Kasumi-1 (cell line): ENCODE measurements around the gene RBX1.
"Not testable (repeated sequence)": the region's sequence is repeated elsewhere in the genome, so short reads cannot be mapped to it uniquely, and the experiment has no call there.

Source experiments
- DNase-seq, 2 experiments: peaks; one replicate each; lab custom pipeline; 2025; lab: John Stamatoyannopoulos, UW

RBX1 gene

DNA sequence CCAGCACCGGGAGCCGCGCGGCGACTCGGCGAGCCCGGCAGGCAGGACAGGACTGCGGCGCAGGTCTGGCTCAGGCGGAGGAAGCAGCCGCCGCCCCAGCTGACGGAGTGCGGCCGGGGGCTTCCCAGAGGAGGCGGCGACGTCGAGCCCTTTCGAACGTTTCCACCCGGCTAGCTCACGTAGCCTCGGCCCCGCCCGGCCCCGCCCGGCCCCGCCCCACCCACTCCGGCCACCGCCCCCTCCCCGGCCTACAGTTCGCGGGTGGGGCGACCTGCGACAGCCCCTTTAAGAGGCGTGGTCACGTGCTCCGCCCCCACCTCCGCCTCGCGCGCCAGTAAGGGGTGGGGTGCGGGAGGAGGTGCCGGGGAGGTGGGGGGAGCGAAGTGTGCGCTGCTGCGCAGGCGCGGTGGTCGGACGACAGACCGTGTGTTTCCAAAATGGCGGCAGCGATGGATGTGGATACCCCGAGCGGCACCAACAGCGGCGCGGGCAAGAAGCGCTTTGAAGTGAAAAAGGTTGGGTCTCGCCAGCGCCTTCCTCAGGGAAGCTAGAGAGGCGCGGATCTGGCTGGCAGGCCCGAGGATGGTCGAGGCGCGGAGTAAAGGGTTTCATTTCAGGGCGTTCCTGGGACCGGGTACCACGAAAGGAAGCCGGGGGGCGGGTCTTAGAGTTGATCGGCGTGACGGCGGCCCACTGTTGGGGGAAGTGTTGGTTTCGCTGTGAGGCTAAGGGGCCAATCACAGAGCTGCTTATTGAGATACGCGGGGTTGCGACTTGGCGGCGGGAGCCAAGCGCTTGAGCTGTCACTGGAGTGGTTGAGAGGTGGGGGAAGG is at the start of gene RBX1:
RBX1 (plus strand) TSS at position 417 of the 833 bp plus-strand sequence; CDS start at position 438, 21 bp downstream.
- peak; percentile 97 to 98 for DNase-seq

DNA sequence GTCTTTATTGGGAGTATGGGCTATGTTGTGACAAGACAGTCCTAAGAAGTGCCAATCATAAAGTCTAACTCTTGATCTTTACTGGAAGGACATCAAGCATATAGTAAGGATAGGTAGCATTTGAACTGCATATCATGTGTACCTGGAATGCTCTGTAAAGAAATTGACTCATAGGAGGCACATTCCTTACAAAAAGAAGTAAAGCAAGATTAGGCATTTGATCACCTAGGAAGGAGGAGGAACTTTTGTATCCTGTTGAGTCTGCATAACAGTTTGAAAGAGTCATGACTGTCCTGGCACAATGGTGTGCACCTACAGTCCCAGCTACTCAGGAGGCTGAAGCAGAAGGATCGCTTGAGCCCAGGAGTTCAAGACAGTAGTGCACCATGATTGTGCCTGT is 47.1 kb upstream of the RBX1 start:
- no peak for DNase-seq

GRCh38 chr22:40908895-40909294 is 42.3 kb upstream of the RBX1 start:
- no peak for DNase-seq

DNA sequence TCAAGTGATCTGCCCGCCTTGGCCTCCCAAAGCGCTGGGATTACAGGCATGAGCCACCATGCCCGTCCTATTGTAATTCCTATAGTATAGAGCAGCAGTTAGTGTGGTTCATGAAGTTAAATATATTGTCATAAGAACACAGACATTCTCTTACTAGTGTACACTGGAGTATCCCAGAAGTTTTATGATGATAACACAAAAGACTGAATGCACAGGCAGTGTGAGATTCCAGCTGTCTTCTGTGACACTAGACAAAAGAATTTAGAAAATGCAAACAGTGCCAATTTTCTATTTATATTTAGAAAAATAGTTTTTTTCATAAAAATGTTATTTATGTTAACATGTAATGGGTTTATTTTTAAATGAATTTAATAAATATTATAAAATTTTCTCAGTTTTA is 39.4 kb upstream of the RBX1 start:
- no peak for DNase-seq

DNA sequence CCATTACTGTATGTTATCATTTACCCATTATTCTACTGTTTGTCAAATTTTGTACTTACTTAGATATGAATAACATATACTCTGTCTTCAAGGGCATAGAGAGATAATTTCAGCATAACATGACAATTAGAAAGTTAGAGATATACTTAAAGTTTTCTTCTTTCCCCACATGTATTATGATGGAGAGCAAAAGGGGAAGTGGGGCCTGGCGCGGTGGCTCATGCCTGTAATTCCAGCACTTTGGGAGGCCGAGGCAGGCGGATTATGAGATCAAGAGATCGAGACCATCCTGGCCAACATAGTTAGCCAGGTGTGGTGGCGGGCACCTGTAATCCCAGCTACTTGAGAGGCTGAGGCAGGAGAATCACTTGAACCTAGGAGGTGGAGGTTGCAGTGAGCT is 38.2 kb upstream of the RBX1 start:
- not testable (repeated sequence) for DNase-seq

GRCh38 chr22:40919446-40919845 is 31.7 kb upstream of the RBX1 start:
- DNase-seq, result no peak

GRCh38 chr22:40920526-40920925 is 30.7 kb upstream of the RBX1 start:
- DNase-seq, result no peak

DNA sequence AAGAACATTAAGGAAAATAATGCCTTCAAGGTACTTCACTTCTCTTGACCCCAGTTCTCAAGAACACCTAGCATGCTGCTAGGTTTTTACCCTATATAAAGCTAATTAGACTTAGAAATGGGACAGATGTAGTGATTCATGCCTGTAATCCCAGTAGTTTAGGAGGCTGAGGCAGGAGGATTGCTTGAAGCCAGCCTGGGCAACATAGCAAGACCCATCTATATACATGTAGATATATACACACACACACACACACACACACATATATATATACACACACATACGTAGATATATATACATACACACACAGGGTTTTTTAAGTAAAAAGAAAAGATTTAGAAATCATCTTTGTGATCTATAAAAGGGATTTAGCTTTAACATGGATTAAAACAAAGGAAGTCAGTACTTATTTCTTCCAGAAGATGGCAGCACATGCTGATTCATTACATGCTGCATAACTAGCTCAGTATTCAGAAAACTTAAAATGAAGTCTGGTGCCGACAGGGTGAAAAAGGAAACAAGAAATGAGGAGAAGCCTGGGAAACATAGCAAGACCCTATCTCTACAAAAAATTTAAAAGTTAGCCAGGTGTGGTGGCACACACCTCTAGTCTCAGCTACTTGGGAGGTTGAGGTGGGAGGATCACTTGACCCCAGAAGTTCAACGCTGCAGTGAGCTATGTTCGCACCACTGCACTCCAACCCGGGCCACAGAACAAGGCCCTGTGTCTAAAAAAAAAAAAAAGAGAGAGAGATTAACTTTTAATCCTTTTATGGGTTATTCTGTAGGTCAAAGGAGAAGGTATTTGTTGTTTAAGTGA is 28.5 kb upstream of the RBX1 start:
- DNase-seq, result peak; percentile 81 to 86

DNA sequence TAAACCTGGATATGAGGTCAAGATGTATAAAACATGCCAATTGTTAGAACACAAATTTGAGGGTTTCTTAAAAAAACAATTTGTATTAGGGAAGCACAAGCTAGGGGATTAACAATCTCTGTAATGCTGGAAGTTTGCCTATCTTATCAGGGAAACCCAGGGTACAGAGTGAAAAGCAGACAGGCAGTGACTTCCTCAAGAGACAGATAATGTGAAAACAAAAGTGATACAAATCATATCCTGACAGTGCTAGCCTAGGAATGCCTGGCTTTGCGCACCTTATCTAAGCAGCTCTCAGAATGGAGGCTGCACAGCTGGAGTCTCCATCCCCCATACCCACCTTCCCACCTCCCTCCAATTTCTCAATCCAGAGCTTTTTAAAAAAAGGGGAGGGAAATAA is 22.5 kb upstream of the RBX1 start:
- DNase-seq, result no peak

- no peak for DNase-seq
Observed at GRCh38 chr22:40932396-40932795, 18.8 kb upstream of the RBX1 start.

GRCh38 chr22:40939202-40939601 is 12.0 kb upstream of the RBX1 start:
- no peak for DNase-seq

GRCh38 chr22:40951795-40952605 is 822 bp downstream of the RBX1 start:
- DNase-seq, result peak in 1 of 2 experiments; percentile 53

DNA sequence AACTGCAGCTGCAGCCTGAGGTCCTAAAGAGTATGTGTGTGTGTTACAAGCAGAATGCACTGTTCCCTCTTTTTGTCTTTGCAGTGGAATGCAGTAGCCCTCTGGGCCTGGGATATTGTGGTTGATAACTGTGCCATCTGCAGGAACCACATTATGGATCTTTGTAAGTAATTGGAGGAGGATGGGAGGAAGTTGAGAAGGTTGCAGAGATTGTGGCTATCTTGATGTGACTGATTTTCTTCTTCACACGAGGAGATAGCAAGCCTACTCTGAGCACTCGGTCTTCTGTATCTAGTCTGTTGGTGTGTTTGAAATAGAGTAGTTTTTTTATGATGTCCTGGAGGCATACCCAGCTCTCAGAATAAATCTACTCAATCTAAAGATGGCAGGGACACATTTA is 2.3 kb downstream of the RBX1 start:
- DNase-seq, result no peak

DNA sequence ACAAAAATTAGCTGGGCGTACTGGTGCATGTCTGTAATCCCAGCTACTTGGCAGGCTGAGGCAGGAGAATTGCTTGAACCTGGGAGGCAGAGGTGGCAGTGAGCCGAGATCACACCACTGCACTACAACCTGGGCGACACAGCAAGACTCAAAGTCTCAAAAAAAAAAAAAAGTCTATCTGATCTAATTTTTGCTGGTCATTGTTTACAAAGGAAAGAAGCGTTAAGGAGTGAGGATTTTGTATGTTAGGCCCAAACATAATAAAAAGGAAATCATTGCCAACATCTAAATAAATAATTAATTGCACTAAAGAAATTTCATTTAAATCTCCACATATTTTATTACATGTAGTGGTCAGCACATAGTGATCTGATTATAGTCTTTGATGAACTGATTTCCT is 2.9 kb downstream of the RBX1 start:
- DNase-seq, result no peak

- no peak for DNase-seq
Observed at GRCh38 chr22:40955571-40955970, 4.4 kb downstream of the RBX1 start.

- DNase-seq, result no peak
Observed at GRCh38 chr22:40957601-40958000, 6.4 kb downstream of the RBX1 start.

- no peak for DNase-seq
Observed at GRCh38 chr22:40958299-40958698, 7.1 kb downstream of the RBX1 start.

GRCh38 chr22:40960145-40960544 is 9.0 kb downstream of the RBX1 start:
- DNase-seq, result no peak

- no peak for DNase-seq
Observed at GRCh38 chr22:40965936-40966725, 15.0 kb downstream of the RBX1 start.

- no peak for DNase-seq
Observed at GRCh38 chr22:40966726-40967085, 15.5 kb downstream of the RBX1 start.

- DNase-seq, result no peak
Observed at GRCh38 chr22:40967111-40967760, 16.1 kb downstream of the RBX1 start.
